IgD-negative memory B cell (primary cell): ENCODE results near the gene IL21R. TPM values are rescaled to one million over a fixed set of nuclear protein-coding genes. Genes with fewer than 3 reads are reported as not detected.

ENCODE experiments used
- H3K27ac Mint-ChIP-seq, 3 donors: one replicate each; pipeline ENCODE4 v1.8.0; 2020 to 2022; ENCODE audit warnings: mild to moderate bottlenecking in 3 of 3, mixed read lengths in 3 of 3, moderate library complexity in 1 of 3
- H3K27me3 Mint-ChIP-seq: one replicate; pipeline ENCODE4 v1.8.0; 2021; ENCODE audit warnings: mixed read lengths
- H3K36me3 Mint-ChIP-seq: one replicate; pipeline ENCODE4 v1.8.0; 2020; ENCODE audit warnings: mild to moderate bottlenecking, mixed read lengths
- H3K4me1 Mint-ChIP-seq, 3 donors: one replicate each; pipeline ENCODE4 v1.8.0; 2020 to 2022; ENCODE audit warnings: mixed read lengths in 3 of 3, mild to moderate bottlenecking in 1 of 3
- H3K4me3 Mint-ChIP-seq, 4 donors: one replicate each; pipeline ENCODE4 v1.8.0; 2020 to 2022; ENCODE audit warnings: mild to moderate bottlenecking in 4 of 4, mixed read lengths in 4 of 4, moderate library complexity in 3 of 4
- H3K9me3 Mint-ChIP-seq, 3 donors: one replicate each; pipeline ENCODE4 v1.8.0; 2020 to 2021; ENCODE audit warnings: mixed read lengths in 3 of 3, mild to moderate bottlenecking in 1 of 3
- polyA plus RNA-seq: library from polyadenylated mRNA; unstranded; fragments of 300-500 nt; fragmentation: Illumina TruSeq; gene quantifications from one replicate; pipeline ENCODE4 v1.2.3, GENCODE V29; 2021

The IL21R gene
- polyA plus RNA-seq, 1 donor from 2014 or later, result 2.2 TPM

- no peaks in the 10 kb centered on the region for H3K9me3 Mint-ChIP-seq
- H3K27me3 Mint-ChIP-seq, result no peaks in the 10 kb centered on the region
- H3K36me3 Mint-ChIP-seq, result peaks cover 5% of the 10 kb centered on the region
- no peak overlapping the region for H3K4me3 Mint-ChIP-seq
- H3K4me1 Mint-ChIP-seq, result no peaks in the 10 kb centered on the region
- no peak overlapping the region for H3K27ac Mint-ChIP-seq
Observed at GRCh38 chr16:27492588-27492979, 90.6 kb downstream of the IL21R start.

DNA sequence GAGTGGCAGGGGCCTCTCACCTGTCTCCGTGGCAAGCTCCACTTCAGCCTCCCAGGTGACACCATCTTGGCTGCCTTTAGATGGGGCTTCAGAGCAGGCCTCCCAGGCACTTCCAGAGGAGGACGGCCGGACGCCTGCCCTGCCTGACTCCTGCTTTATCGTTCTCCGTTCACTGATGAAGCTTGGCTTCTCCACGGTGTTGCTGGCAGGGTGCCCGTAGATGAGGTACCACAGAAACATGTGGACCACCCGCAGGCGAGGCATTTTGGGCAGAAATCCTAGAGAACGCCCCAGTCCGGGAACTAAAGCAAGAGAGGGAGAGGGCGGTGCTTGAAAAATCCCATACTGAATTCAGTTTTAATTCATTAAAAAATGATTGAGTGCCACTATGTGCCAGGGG is 93.2 kb downstream of the IL21R start:
- no peak overlapping the region for H3K4me3 Mint-ChIP-seq
- peaks cover 8% of the 10 kb centered on the region for H3K36me3 Mint-ChIP-seq
- H3K27me3 Mint-ChIP-seq, result no peaks in the 10 kb centered on the region
- no peaks in the 10 kb centered on the region for H3K9me3 Mint-ChIP-seq
- no peaks in the 10 kb centered on the region for H3K4me1 Mint-ChIP-seq
- H3K27ac Mint-ChIP-seq, result no peak overlapping the region

DNA sequence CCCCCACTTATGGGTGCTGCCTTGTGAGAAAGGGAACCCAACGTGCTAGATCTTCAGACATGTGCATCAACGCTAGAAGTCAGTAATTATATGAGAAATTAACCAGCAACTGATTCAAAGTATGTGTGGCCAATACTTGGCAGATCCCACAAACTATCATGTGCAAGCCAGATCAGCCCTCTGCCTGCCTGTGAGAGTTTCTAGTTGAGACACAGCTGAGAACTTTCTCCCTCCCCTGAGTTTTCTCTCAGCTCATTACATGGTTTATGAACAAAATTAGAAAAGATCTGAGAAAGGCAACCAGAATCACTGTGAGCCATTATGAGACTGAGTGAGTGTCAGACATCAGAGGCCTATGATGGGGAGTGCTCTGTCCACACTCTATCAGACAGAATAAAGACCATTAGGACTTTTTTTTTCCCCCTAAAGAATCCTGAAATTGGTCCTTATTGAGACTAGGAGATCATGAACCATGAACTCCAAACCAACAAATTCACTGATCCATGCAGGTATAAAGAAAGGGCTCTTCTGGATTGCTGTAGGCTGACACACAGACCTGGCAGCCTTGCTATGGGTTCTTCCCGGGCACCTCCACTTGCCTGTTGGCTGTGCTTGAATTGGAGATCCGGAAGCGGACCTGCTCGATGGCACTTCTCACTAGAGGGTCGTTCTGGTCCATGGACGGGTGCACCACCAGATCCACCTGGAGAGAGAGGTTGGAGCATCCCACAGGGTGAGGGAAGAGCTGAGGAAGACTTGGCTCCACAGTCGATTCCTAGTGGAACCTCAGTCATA is 96.3 kb downstream of the IL21R start:
- no peaks in the 10 kb centered on the region for H3K27me3 Mint-ChIP-seq
- no peaks in the 10 kb centered on the region for H3K4me1 Mint-ChIP-seq
- no peak overlapping the region for H3K4me3 Mint-ChIP-seq
- H3K27ac Mint-ChIP-seq, result peak overlapping the region in 1 of 3 donors; percentile 14
- no peaks in the 10 kb centered on the region for H3K9me3 Mint-ChIP-seq
- peaks cover 7% of the 10 kb centered on the region for H3K36me3 Mint-ChIP-seq

- H3K4me3 Mint-ChIP-seq, result no peak overlapping the region
- H3K9me3 Mint-ChIP-seq, result no peaks in the 10 kb centered on the region
- no peaks in the 10 kb centered on the region for H3K27me3 Mint-ChIP-seq
- peaks cover 7% of the 10 kb centered on the region for H3K36me3 Mint-ChIP-seq
- no peaks in the 10 kb centered on the region for H3K4me1 Mint-ChIP-seq
- no peak overlapping the region for H3K27ac Mint-ChIP-seq
Observed at GRCh38 chr16:27498916-27499658, 97.1 kb downstream of the IL21R start.

DNA sequence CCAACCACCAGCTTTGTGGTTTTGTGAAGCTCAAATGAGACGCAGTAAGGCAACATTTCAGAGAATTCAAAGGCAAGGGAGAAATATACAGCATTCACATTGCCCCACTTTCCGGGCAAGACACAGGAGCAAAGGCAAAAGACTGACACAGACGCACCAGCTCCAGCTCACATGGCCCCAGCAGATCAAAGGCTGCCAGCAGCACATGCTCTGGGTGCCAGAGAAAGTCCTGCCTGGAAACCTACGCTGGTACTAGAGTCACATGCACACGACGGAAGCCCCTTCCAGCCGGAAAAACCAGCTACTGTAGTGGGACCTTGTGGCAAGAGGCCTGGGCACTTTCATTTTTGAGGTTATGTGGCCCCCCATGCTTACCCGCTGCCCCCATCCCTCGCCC is 97.7 kb downstream of the IL21R start:
- H3K27ac Mint-ChIP-seq, result no peak overlapping the region
- no peak overlapping the region for H3K4me3 Mint-ChIP-seq
- H3K4me1 Mint-ChIP-seq, result no peaks in the 10 kb centered on the region
- peaks cover 7% of the 10 kb centered on the region for H3K36me3 Mint-ChIP-seq
- no peaks in the 10 kb centered on the region for H3K27me3 Mint-ChIP-seq
- no peaks in the 10 kb centered on the region for H3K9me3 Mint-ChIP-seq

GRCh38 chr16:27500801-27501200 is 98.8 kb downstream of the IL21R start:
- Mint-ChIP-seq H3K9me3 (no peaks in the 10 kb centered on the region), H3K27me3 (no peaks in the 10 kb centered on the region), H3K27ac (no peak overlapping the region), H3K4me3 (no peak overlapping the region), H3K36me3 (peaks cover 9% of the 10 kb centered on the region), H3K4me1 (no peaks in the 10 kb centered on the region)

Other genes with a start within 250 kb of the IL21R start
- gene KDM8, start 198.6 kb upstream of the IL21R start, polyA plus RNA-seq, result 4.8 TPM
- 78.1 TPM for gene NSMCE1, start 133.4 kb upstream of the IL21R start, polyA plus RNA-seq
- 69.6 TPM for gene IL4R, start 88.2 kb upstream of the IL21R start, polyA plus RNA-seq
- 22.1 TPM for gene GTF3C1, start 147.7 kb downstream of the IL21R start, polyA plus RNA-seq
- 7.1 TPM for gene KATNIP, start 148.0 kb downstream of the IL21R start, polyA plus RNA-seq